GM19438 (cell line): ENCODE results near the gene SPEG.
A peak's percentile ranks its signal among the peaks of the same experiment; 100 is the strongest.

Experiments used
- ATAC-seq: cut with Tn5 transposase; IDR thresholded peaks from one replicate; pipeline ENCODE4 v1.9.1; 2021; ENCODE audit warnings: low read depth; ENCODE audit not compliant: unreplicated experiment

The SPEG gene

GRCh38 chr2:219492575-219492974 lies 57.9 kb downstream of the SPEG start:
- ATAC-seq: no peak

- no peak for ATAC-seq
These were observed 58.4 kb downstream of the SPEG start for GRCh38 chr2:219493086-219493485.

- ATAC-seq: no peak
These were observed 60.4 kb downstream of the SPEG start for GRCh38 chr2:219494952-219495530.

GRCh38 chr2:219495531-219496122 lies 61.0 kb downstream of the SPEG start:
- ATAC-seq: no peak

GRCh38 chr2:219496247-219496824 lies 61.7 kb downstream of the SPEG start:
- no peak for ATAC-seq

- ATAC-seq: no peak
These were observed 62.3 kb downstream of the SPEG start for GRCh38 chr2:219496825-219497494.

GRCh38 chr2:219497495-219498279 lies 63.0 kb downstream of the SPEG start:
- ATAC-seq: peak; percentile 31

GRCh38 chr2:219498280-219499057 lies 63.8 kb downstream of the SPEG start, which contains the start of gene GMPPA:
Gene GMPPA, plus strand, starts transcription at chr2:219498891. Its CDS starts 1,085 bp downstream, at chr2:219499976.
- peak; percentile 90 for ATAC-seq

GRCh38 chr2:219499058-219499307 lies 64.3 kb downstream of the SPEG start:
- no peak for ATAC-seq

- ATAC-seq: no peak
These were observed 64.9 kb downstream of the SPEG start for GRCh38 chr2:219499555-219499954.

GRCh38 chr2:219500135-219500534 lies 65.5 kb downstream of the SPEG start:
- no peak for ATAC-seq

- ATAC-seq: no peak
These were observed 67.2 kb downstream of the SPEG start for GRCh38 chr2:219501849-219502248.

GRCh38 chr2:219502618-219503017 lies 68.0 kb downstream of the SPEG start:
- no peak for ATAC-seq

- ATAC-seq: no peak
These were observed 70.9 kb downstream of the SPEG start for GRCh38 chr2:219505585-219505984.

- ATAC-seq: no peak
These were observed 71.6 kb downstream of the SPEG start for GRCh38 chr2:219506153-219506801.

GRCh38 chr2:219506802-219507526 lies 72.3 kb downstream of the SPEG start:
- ATAC-seq: no peak

GRCh38 chr2:219507581-219508443 lies 73.2 kb downstream of the SPEG start:
- ATAC-seq: no peak

- ATAC-seq: no peak
These were observed 73.7 kb downstream of the SPEG start for GRCh38 chr2:219508444-219508734.
